GM19043 (cell line): ENCODE data around the gene DGKG.

Source experiments
- ATAC-seq: cut with Tn5 transposase; IDR thresholded peaks from one replicate; pipeline ENCODE4 v1.9.1; 2021; ENCODE audit warnings: low read depth; ENCODE audit not compliant: unreplicated experiment

The DGKG gene

GRCh38 chr3:186361762-186362536 is at the start of gene DGKG:
DGKG (minus strand) TSS chr3:186362234; CDS start chr3:186320459, 41,775 bp downstream.
- peak; percentile 65 for ATAC-seq

- no peak for ATAC-seq
These were observed 49.1 kb upstream of the DGKG start for GRCh38 chr3:186411089-186411488.

DNA sequence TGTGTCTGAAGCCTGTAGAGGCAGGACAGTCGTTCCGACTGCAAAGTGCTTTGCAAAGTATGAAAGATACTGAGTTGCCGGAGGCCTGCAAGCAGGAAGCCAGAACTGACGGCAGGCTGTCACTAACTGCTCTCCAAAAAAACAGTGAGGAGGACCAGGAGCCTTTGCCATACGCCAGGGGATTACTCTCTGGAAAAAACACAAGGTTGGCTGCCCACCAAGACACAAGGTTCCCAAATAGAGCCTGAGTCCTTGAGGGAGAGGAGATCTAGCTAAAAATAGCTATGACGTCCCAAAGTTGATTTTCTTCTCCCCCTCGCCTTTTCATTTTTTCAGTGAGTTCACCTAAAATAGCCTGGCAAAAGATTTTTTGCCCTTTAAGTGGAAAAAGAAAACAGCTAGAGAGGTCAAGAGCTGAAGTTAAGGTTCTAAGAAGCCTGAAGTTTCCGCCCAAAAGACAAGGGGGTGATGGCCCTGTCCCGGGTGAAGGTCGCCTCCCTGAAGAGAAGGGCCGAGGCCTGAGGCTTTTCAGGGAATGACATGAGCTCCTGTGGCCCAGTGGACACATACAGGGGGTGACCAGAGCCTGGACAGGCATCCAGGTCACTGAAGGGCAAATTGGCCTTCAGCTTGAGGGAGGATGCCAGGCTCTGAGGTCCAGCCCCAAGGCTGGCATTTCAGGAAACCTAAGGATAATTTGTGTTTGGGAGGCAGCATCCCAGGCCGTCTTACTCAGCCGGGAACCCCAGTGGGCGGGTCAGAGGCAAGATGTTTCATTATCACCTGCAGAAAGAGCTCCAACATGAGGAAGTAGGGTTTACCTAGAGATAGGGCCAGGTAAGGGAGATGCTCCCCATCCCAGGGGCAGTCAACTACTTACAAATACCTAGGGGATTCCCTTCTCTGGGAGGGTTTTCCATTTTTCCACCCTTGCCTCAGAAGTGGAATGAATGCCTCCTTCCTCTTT is 44.9 kb upstream of the DGKG start:
- ATAC-seq = no peak

DNA sequence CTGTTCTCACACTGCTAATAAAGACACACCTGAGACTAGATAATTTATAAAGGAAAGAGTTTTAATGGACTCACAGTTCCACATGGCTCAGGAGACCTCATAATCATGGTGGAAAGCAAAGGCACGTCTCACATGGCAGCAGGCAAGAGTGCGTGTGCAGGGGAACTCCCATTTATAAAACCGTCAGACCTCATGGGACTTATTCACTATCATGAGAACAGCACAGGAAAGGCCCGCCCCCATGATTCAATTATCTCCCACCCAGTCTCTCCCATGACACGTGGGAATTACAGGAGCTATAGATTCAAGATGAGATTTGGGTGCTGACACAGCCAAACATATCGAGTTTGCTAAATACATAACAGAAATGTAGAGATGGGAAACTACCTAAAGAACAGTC is 39.5 kb upstream of the DGKG start:
- no peak for ATAC-seq

GRCh38 chr3:186400662-186401061 is 38.6 kb upstream of the DGKG start:
- no peak for ATAC-seq

DNA sequence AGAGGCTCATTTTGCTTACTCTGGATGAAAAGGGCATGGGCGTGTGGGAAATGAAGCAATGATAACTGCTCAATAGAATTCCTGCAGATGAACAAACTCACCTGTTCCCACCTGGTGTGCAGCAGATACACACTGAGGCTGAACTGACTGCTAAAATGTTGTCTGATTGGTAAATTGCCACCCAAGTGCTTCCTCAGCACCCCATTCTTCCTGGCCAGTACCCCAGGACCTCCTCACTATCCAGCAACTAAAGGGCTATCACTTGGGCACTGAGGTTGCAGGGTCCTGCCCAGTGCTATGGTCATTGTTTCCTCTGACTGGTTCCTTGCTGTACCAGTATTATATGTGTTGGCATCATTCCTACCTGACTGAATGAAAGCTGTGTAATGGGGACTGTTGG is 38.0 kb upstream of the DGKG start:
- no peak for ATAC-seq

GRCh38 chr3:186394566-186395217 is 32.7 kb upstream of the DGKG start:
- ATAC-seq = no peak

- ATAC-seq = no peak
These were observed 25.0 kb upstream of the DGKG start for GRCh38 chr3:186386883-186387560.

DNA sequence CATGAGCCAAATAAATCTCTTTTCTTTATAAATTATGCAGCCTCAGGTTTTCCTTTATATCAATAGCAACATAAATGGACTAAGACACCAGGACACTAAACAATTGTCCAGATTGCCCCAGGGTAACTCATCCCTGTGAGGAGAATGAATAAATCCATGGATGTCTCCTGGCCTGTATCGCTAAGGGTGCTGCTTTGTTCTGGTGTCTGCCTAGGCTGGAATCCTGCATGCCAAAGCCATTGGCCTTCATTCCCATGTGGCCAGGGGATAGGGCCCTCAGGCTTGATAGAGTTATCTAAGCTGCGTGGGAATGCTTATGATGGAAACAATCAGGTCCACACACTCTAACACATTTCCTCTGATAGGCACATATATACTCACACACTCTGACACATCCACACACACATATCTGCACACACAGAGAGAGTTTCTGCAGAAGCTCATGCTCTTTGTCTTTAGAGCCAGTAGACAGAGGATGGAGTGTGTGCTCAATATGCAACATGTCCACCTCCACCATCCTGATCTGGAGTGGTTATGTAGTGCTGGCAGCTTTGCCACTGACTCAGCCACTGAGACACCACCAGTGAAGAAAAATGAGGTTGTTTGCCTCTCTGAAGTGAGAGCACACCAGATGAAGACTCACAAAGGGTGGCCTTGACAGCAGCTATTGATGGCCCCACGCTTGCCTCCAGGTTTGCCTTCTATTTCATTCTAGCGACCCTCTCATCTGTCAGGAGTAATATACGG is 24.0 kb upstream of the DGKG start:
- no peak for ATAC-seq

- ATAC-seq = no peak
These were observed 21.3 kb upstream of the DGKG start for GRCh38 chr3:186383026-186383993.

- no peak for ATAC-seq
These were observed 20.3 kb upstream of the DGKG start for GRCh38 chr3:186382217-186382885.

DNA sequence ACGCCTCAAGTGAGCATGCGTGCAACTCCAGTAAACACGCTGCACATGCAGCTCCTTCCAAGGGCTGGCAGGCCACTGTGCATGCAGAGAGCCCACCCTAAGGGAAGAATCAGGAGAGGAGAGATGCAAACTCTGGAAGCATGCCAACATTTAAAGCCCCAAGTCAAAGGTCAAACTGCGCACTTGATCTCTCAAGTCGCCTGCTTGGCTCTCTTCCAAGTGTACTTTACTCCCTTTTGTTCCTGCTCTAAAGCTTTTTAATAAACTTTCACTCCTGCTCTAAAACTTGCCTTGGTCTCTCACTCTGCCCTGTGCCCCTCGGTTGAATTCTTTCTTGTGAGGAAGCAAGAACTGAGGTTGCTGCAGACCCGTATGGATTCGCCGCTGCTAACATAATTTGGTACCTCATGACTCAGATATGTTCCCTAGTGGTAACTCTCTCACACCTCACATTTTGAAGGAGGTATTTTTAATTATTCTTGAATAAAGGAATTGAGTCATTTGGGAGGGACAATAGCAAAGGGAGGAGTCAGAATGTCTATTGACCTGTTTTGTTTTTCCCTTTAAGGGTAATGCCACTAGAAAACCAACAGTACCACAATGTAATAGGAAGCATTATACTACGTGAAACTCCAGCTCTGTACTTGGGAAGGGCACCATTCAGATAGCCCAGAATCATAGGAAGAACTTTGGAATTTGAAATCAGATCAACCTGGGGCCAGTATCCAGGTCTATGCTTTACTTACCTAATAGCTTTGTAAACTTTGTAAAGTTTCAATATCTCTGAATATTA is 19.6 kb upstream of the DGKG start:
- no peak for ATAC-seq

GRCh38 chr3:186380622-186381380 is 18.8 kb upstream of the DGKG start:
- no peak for ATAC-seq

GRCh38 chr3:186375443-186375842 is 13.4 kb upstream of the DGKG start:
- ATAC-seq = no peak

DNA sequence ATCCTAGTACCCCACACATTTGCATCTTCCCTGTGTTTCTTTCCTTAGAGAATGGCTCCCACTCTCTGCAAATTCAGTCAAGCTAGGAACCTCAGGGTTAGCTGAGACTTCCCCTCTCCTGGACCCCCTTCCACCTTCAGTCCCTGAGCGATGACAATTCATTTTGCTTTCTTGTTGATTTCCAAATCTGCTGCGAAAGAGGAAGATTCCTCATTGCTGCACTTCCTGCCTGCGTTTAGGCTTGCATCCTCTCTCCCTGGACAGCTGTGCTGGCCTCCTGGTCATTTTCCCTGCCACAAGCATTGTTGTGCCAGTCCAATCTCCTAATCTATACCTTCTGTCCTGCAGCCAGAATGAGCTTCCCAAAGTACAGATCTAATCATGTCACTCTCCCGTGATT is 12.3 kb upstream of the DGKG start:
- no peak for ATAC-seq

GRCh38 chr3:186369217-186369616 is 7.2 kb upstream of the DGKG start:
- no peak for ATAC-seq

- no peak for ATAC-seq
These were observed 6.7 kb upstream of the DGKG start for GRCh38 chr3:186368717-186369116.
